ENCODE data around the gene TLX2.
"Not testable (repeated sequence)": the region's sequence is repeated elsewhere in the genome, so short reads cannot be mapped to it uniquely, and the experiment has no call there.

TLX2 gene

DNA sequence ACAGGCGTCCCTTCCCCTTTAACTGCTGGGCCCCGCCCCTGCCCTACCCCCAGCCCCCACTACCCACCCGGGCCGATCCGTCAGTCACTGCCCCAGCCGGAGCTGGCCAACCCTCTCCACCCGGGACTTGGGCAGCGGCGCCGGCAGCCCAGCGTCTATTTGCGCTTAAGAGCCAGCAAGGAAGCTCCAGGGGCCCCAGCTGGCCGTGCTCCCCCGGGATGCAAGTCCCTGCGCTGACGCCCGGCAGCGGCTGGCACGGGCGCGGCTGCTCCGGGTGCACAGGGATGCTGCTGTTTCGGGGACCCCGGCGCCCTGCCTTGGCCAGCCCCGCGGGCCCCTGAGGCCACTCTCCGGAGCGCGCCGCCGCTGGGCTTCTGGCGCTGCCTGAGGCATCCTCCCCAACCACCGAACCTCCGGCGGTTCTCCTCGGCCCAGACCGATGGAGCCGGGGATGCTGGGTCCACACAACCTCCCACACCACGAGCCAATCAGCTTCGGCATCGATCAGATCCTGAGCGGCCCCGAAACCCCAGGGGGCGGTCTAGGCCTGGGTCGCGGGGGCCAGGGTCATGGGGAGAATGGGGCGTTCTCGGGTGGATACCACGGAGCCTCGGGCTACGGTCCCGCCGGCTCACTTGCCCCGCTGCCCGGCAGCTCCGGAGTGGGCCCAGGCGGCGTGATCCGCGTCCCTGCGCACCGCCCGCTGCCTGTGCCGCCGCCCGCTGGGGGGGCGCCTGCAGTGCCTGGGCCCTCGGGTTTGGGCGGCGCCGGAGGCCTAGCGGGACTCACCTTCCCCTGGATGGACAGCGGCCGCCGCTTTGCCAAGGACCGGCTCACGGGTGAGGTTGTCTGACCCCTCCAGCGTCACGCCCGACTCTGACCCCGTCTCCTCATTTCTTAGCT lies at the start of gene TLX2:
Gene TLX2, plus strand, starts transcription at position 83 of the 903 bp plus-strand sequence. Its CDS starts 357 bp downstream, at position 440.
- no peak for DNase-seq

DNA sequence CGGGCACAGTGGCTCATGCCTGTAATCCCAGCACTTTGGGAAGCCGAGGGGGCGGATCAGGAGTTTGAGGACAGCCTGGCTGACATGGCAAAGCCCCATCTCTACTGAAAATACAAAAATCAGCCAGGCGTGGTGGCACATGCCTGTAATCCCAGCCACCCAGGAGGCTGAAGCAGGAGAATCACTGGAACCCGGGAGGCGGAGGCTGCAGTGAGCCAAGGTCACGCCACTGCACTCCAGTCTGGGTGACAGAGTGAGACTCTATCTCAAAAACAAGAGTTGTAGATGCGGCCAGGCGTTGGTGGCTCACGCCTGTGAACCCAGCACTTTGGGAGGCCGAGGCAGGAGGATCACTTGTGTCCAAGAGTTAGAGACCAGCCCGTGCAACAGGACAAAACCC lies 43.5 kb upstream of the TLX2 start:
- not testable (repeated sequence) for DNase-seq

DNA sequence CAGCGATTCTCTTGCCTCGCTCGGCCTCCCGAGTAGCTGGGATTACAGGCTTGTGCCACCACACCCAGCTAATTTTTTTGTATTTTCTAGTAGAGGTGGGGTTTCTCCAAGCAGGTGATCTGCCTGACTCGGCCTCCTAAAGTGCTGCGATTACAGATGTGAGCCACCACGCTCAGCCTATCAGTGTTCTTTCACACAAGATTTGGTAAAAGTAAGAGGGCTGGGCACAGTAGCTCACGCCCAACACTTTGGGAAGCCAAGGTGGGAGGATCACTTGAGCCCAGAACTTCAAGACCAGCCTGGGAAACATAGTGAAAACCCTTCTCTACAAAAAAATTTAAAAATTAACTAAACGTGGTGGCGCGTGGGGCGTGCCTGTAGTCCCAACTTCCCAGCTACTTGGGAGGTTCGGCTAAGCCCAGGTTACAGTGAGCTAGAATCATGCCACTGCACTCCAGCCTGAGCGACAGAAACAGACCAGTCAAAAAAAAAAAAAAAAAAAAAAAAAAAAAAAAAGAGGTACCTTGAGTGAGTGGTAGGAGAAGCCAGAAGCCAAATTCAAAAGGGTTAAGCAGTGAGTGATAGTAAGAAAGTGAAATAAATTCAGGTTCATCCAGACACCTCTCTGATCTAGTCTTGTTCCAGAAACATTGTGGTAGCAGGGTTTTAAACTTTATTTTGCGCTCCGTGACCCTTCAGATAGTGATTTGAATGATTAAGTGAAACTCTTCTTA lies 42.8 kb upstream of the TLX2 start:
- DNase-seq, result peak; percentile 1

GRCh38 chr2:74472086-74472944 lies 41.9 kb upstream of the TLX2 start, which contains the start of gene MRPL53:
MRPL53 (minus strand) TSS chr2:74472680; CDS start chr2:74472660, 20 bp downstream.
- peak; percentile 98 for DNase-seq

DNA sequence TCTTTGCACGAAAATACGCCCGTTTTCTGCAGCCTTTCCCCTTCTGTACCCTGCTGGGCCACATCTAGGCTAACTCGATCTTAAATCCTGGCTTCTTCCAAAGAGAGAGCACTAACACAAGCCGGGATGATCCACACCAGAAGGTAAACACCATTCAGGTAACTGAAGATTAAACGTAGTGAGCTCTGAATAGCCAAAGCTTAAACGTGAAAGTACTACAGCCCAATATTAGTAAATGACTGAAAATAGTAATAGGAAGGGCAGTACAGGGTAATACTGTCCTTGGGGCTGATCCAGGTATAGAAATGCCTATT lies 41.3 kb upstream of the TLX2 start:
- no peak for DNase-seq

- no peak for DNase-seq
These were observed 39.8 kb upstream of the TLX2 start for GRCh38 chr2:74474481-74474880.

GRCh38 chr2:74474899-74475298 lies 39.4 kb upstream of the TLX2 start:
- DNase-seq, result no peak

DNA sequence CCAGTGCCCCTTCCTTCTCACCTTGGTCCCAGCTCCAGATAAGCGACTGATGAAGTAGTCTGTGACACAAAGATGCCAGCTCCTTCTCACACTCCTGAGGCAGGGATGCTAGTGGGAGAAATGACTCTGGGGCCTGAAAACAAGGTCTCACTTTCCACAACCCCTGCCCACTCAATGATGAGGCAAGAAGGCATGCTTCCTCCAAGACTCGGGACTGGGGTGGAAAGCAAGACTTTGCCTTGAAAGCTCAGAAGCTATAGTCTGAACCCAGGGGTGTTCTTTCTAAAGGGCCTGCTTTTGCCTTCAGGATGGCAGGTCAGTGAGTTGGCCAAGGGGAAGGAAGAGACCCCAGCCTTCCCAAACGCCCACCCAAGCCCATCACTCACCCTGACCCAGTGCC lies 32.8 kb upstream of the TLX2 start:
- no peak for DNase-seq

GRCh38 chr2:74481961-74482800 lies 32.1 kb upstream of the TLX2 start:
- DNase-seq, result peak; percentile 68

DNA sequence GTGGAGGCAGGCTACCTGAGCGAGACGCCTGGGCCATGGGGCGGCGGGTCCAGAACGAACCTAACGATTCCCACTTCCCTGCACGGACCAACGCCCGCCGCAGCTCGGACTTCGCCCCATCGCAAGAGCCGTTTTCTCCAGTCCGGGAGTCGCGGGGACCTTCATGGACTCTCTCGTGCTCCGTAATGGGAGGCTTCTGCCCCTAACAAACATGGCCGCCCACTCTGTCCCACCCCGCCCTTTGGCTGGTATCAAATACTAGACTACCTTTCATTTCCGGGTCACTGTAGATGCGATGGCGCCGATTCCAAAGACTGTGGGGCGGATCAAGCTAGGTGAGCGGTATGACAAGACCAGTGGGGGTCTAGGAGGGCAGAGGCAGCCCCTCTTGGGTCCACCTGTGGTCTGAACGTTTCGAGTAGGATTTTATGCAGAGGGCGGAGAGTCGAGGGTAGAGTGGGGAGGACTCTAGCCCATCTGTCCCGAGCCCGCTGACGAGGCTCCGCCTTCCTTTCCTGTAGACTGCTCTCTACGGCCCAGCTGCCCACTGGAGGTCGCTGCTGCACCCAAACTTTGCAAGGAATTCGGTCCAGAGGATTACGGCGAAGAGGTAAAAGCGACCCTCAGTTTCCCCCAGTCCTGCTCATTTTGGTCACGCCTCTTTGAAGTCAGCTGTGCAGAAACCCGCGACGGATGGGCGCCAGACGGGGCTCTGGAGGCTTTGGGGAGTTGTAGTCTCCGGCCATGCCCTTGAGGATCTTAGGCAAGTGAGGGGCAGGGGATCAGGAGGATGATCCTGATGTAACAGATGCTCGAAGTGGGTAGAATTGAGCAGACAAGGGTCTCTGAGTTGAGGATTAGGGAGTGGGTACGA lies 31.2 kb upstream of the TLX2 start, which contains the start of the genes CCDC142 and TTC31:
Gene CCDC142, minus strand, starts transcription at position 198 of the 874 bp plus-strand sequence. Its CDS starts 161 bp downstream, at position 37.
Gene TTC31, plus strand, starts transcription at position 281 of the 874 bp plus-strand sequence. Its CDS starts 15 bp downstream, at position 296.
- DNase-seq, result peak; percentile 95

GRCh38 chr2:74483675-74484164 lies 30.5 kb upstream of the TLX2 start:
- DNase-seq, result not testable (repeated sequence)

GRCh38 chr2:74486141-74486540 lies 28.1 kb upstream of the TLX2 start:
- DNase-seq, result no peak

- no peak for DNase-seq
These were observed 25.4 kb upstream of the TLX2 start for GRCh38 chr2:74488643-74489481.

GRCh38 chr2:74489906-74490305 lies 24.3 kb upstream of the TLX2 start:
- no peak for DNase-seq

DNA sequence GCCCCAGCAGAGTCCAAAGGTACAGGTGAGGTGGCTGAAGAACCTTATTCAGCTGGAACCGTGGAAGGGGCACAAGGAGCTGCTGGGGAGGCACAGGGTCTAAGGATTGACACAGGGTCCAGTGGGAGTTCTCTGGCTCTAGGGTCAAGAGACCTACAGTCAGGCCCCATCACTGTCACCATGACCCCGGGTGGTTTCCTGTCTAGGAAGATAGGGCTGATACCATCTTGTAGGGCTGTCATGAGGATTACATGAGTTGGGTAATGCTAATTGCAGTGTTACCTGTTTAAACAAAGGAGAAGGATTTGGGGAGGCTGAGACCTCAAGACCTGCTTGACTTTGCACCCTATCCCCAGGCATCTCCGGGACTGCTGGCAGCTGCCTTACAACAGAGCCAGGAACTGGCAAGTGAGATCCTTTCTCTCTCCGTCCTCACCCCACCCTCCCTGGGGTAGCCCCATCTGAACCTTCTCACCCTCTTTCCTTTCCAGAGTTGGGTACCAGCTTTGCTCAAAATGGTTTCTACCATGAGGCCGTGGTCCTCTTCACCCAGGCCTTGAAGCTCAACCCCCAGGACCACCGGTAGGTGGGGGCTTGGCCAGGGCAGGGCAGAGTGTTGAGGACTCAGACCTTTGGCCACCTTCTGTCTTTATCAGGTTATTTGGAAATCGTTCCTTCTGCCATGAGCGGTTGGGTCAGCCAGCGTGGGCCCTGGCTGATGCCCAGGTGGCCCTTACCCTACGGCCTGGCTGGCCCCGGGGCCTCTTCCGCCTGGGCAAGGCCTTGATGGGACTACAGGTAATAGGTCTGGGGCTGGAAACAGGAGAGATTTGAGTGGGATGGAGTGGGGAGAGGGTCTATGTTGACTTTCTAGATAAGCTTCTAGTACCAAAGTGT lies 22.4 kb upstream of the TLX2 start:
- DNase-seq, result no peak

DNA sequence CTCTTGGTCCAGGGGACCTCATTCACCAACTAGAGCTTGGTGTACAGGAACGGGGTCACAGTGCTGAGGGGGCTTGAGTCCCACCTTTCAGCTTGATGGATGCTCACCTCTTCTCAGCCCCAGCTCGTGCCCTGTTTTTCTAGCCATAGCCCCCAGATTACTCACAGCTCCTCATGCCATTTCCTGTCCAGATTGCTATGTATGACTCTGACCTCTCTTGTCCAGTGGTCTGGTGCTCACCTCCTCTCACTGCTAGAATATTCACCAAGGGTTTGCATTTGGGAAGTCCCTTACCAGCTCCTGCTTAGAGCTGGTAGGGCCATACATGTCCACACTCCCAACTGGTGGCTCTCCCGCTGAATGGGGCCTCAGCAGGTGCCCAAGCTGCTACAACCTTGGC lies 20.7 kb upstream of the TLX2 start:
- no peak for DNase-seq

GRCh38 chr2:74495440-74495839 lies 18.8 kb upstream of the TLX2 start:
- no peak for DNase-seq

- DNase-seq, result no peak
These were observed 17.1 kb upstream of the TLX2 start for GRCh38 chr2:74496997-74497776.

Measured in RPMI8226 (cell line).